ENCODE data around the gene DENND10.

DNA sequence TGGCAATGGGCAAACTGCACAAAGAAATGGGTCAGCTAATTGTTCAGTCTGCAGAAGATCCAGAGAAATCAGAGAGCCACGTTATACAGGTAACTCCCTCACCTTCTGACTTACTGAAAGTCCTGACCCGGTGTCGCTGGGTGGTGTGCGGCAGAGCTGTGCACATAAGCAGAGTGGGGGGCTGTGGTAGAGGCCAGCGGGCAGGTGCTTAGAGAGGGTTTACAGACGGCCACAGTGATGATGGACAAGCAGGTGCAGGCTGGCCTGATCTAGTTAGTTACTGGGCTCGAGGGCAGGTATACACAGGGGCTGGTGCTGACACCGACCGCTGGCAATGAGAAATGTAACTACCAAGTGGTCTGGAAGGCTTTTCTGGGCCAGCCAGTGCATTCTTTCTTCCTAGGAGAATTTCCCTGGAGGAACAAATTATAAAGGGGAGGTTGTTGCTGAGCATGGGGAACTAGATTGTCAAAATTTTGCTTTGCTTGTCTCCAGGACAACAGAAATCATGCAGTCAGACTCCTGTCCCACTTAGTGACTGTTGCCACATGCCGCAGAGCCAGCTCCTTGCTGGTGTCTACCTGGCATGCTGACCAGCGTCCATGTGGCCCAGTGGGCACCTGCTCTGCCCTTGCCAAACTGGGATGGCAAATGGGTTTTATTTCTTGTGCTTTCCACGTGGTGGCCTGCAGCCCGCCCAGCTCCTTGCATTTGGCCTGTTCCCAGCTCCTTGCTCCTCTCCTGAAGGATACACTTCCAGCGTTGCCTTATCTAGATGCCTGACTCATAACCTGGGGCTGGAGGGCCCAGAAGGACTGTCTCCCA is 28.8 kb downstream of the DENND10 start:
- TF ChIP-seq POLR2A (IDR thresholded peaks at IDR 0.05) = no peak
- no peak for TF ChIP-seq CTCF (IDR thresholded peaks at IDR 0.05 in 4 of 5, conservative IDR thresholded peaks at IDR 0.05 in 1 of 5)

Data from gastrocnemius medialis (tissue), 4 donors.